Measurements from ENCODE around the gene MRGPRD. TPM values are rescaled to one million over a fixed set of nuclear protein-coding genes. Genes with fewer than 3 reads are reported as not detected.

MRGPRD gene
- total and polyA plus RNA-seq, 2 experiments from 2014 or later = not detected

- no peak for TF ChIP-seq POLR2AphosphoS5 (IDR thresholded peaks at IDR 0.05; ENCODE audit: low read depth)
- TF ChIP-seq REST (IDR thresholded peaks at IDR 0.05; ENCODE audit: unreplicated experiment) = no peak
- no peak for TF ChIP-seq CREB1 (CRISPR knock-in tag; IDR thresholded peaks at IDR 0.05; ENCODE audit: low read depth)
- no peak for TF ChIP-seq STAT1 (IDR thresholded peaks at IDR 0.05; ENCODE audit: unreplicated experiment)
- TF ChIP-seq EZH2 (IDR thresholded peaks at IDR 0.05; ENCODE audit: low read depth, unreplicated experiment) = no peak
Observed at GRCh38 chr11:68939583-68940555, 40.9 kb downstream of the MRGPRD start (continued).

- H3K27ac ChIP-seq (ENCODE audit: low read depth) = no peak overlapping the region
- no peak overlapping the region for H3K4me3 ChIP-seq
- no peaks in the 10 kb centered on the region for H4K20me1 ChIP-seq (replicated peaks; ENCODE audit: insufficient read depth)
- no peaks in the 10 kb centered on the region for H3K9me2 ChIP-seq (ENCODE audit: insufficient read depth)
- no peak overlapping the region for H3K4me3 Mint-ChIP-seq
- H3K36me3 Mint-ChIP-seq (ENCODE audit: low read depth) = peaks cover 11% of the 10 kb centered on the region
- no peaks in the 10 kb centered on the region for H3K4me1 ChIP-seq (ENCODE audit: insufficient read depth)
- H3K79me2 ChIP-seq (replicated peaks; ENCODE audit: insufficient read depth) = no peaks in the 10 kb centered on the region
- no peaks in the 10 kb centered on the region for H3K4me1 Mint-ChIP-seq
- peaks cover 7% of the 10 kb centered on the region for H3K27me3 Mint-ChIP-seq (ENCODE audit: insufficient read depth, low read depth, poor library complexity)
- H3K27ac Mint-ChIP-seq = peak overlapping the region; percentile 64; the same call in 1 of the 2 replicates
- H3K4me2 ChIP-seq = no peak overlapping the region
- ATAC-seq = no peak
- H3K27me3 ChIP-seq (ENCODE audit: insufficient read depth) = no peaks in the 10 kb centered on the region
- no peak for DNase-seq (ENCODE audit: low spot score)
- H3K36me3 ChIP-seq (ENCODE audit: insufficient read depth) = no peaks in the 10 kb centered on the region
- H2AFZ ChIP-seq = no peak overlapping the region
- H3F3A ChIP-seq (replicated peaks; ENCODE audit: low read depth) = no peaks in the 10 kb centered on the region
- no peaks in the 10 kb centered on the region for H3K9me3 Mint-ChIP-seq
- no peak for TF ChIP-seq JUNB (IDR thresholded peaks at IDR 0.05; ENCODE audit: unreplicated experiment)
- no peak for TF ChIP-seq ETS1 (IDR thresholded peaks at IDR 0.05)
- TF ChIP-seq REST (IDR thresholded peaks at IDR 0.05; ENCODE audit: unreplicated experiment) = no peak
- TF ChIP-seq ZNF114 (CRISPR knock-in tag; IDR thresholded peaks at IDR 0.05) = no peak
- no peak for TF ChIP-seq EZH2 (IDR thresholded peaks at IDR 0.05; ENCODE audit: low read depth, unreplicated experiment)
Observed at GRCh38 chr11:68938816-68939582, 41.8 kb downstream of the MRGPRD start.

Measured in GM23338 (cell line).